ENCODE measurements around the gene ELL2. TPM values are rescaled to one million over a fixed set of nuclear protein-coding genes. Genes with fewer than 3 reads are reported as not detected.
A peak's percentile ranks its signal among the peaks of the same experiment; 100 is the strongest.

Gene ELL2
- total and polyA plus RNA-seq, 2 of the 13 experiments (the other 11 are each of a cell fraction or from before 2014, with no cell fraction given), result 78.9 to 97.1 TPM

DNA sequence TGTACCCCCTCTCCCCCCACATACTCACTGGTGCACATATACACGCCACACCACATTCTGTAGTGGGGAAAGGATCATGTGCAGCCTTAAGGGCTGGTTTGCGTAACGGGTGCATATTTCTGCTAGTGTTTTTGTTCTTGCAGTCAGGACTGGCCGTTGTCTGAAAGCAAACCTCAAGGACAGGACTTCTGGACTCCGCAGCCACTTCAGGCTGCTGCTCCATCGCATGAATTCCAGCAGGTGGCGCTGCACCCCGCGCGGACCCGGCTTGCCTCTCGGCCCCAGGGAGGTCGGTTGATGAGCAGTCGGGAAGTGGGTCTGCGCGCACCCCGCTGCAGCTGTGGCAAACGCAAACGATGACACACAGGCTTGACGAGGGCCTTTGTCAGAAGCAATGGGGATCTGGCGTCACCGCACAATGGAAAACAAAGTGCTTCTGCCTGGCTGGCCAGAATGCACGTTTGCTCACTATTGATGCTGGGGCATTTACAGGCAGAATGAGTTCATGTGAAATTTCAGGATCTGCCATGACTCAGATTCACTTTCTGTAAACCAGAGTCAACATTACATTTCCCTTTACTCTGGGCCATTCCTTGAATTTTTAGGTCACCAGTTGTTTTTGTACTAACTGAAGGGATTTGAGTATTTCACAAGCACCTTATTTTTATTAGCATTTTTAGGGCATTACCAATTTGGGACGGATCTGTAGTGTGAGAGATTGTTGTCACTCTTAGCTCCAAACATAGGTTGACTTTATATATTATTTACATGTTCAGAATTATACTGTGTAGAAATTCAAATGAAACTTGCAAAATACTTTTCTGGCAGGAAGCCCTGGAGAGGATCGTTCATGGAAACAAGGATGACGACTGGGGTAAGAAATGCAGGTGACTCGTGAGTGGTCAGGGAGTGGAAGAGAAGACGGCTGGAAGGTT lies 102.7 kb downstream of the ELL2 start (continued):
- TF ChIP-seq TMF1 (CRISPR knock-in tag; IDR thresholded peaks at IDR 0.05; ENCODE audit: low read depth) (peak; percentile 67; the same call in 1 of the 2 replicates), ZNF780A (CRISPR knock-in tag; IDR thresholded peaks at IDR 0.05) (no peak), MLXIP (CRISPR knock-in tag; IDR thresholded peaks at IDR 0.05; ENCODE audit: borderline replicate concordance) (no peak), BCL6 (CRISPR knock-in tag; IDR thresholded peaks at IDR 0.05) (peak; percentile 57; the same call in 1 of the 2 replicates), PRDM4 (CRISPR knock-in tag; IDR thresholded peaks at IDR 0.05; ENCODE audit: borderline replicate concordance) (no peak), FOXC1 (CRISPR knock-in tag; IDR thresholded peaks at IDR 0.05; ENCODE audit: borderline replicate concordance) (peak; percentile 80; the same call in 1 of the 2 replicates), ZNF749 (CRISPR knock-in tag; IDR thresholded peaks at IDR 0.05; ENCODE audit: borderline replicate concordance) (no peak), ZNF790 (CRISPR knock-in tag; IDR thresholded peaks at IDR 0.05; ENCODE audit: borderline replicate concordance) (no peak), ZNF33B (CRISPR knock-in tag; IDR thresholded peaks at IDR 0.05) (no peak), PRDM10 (CRISPR knock-in tag; IDR thresholded peaks at IDR 0.05; ENCODE audit: low read depth) (no peak), ZKSCAN8 (CRISPR knock-in tag; IDR thresholded peaks at IDR 0.05; ENCODE audit: borderline replicate concordance) (peak; percentile 33; the same call in 1 of the 2 replicates), BRF2 (CRISPR knock-in tag; IDR thresholded peaks at IDR 0.05) (peak; percentile 59; the same call in 1 of the 2 replicates), ZSCAN20 (CRISPR knock-in tag; IDR thresholded peaks at IDR 0.05; ENCODE audit: borderline replicate concordance) (no peak; the same call in 1 of the 2 replicates), NFE2 (CRISPR knock-in tag; IDR thresholded peaks at IDR 0.05) (no peak)
- TF ChIP-seq, protein P1, sequence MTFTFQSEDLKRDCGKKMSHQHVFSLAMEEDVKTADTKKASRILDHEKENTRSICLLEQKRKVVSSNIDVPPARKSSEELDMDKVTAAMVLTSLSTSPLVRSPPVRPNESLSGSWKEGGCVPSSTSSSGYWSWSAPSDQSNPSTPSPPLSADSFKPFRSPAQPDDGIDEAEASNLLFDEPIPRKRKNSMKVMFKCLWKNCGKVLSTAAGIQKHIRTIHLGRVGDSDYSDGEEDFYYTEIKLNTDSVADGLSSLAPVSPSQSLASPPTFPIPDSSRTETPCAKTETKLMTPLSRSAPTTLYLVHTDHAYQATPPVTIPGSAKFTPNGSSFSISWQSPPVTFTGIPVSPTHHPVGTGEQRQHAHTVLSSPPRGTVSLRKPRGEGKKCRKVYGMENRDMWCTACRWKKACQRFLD (CRISPR knock-in tag; IDR thresholded peaks at IDR 0.05; ENCODE audit: borderline replicate concordance), result no peak

All from HepG2 (cell line).